ENCODE data around the gene BAAT.

BAAT gene

GRCh38 chr9:101414839-101415238 is 30.0 kb upstream of the BAAT start:
- no peak overlapping the region for H3K4me3 ChIP-seq (ENCODE audit: low read depth, low read length)
- no peak for TF ChIP-seq CTCF (IDR thresholded peaks at IDR 0.05; ENCODE audit: low read depth, low read length)

- no peak overlapping the region for H3K4me3 ChIP-seq (ENCODE audit: low read depth, low read length)
- TF ChIP-seq CTCF (IDR thresholded peaks at IDR 0.05; ENCODE audit: low read depth, low read length): no peak
These were observed 24.3 kb upstream of the BAAT start for GRCh38 chr9:101409079-101409477.

GRCh38 chr9:101408374-101409078 is 23.7 kb upstream of the BAAT start:
- no peak overlapping the region for H3K4me3 ChIP-seq (ENCODE audit: low read depth, low read length)
- no peak for TF ChIP-seq CTCF (IDR thresholded peaks at IDR 0.05; ENCODE audit: low read depth, low read length)

GRCh38 chr9:101403516-101404285 is 18.9 kb upstream of the BAAT start:
- H3K4me3 ChIP-seq (ENCODE audit: low read depth, low read length): no peak overlapping the region
- TF ChIP-seq CTCF (IDR thresholded peaks at IDR 0.05; ENCODE audit: low read depth, low read length): no peak

- no peak for TF ChIP-seq CTCF (IDR thresholded peaks at IDR 0.05; ENCODE audit: low read depth, low read length)
- H3K4me3 ChIP-seq (ENCODE audit: low read depth, low read length): peak overlapping the region; percentile 74; the same call in 1 of the 2 replicates
These were observed 15.3 kb upstream of the BAAT start for GRCh38 chr9:101400120-101400519.

- H3K4me3 ChIP-seq (ENCODE audit: low read depth, low read length): peak overlapping the region; percentile 74
- no peak for TF ChIP-seq CTCF (IDR thresholded peaks at IDR 0.05; ENCODE audit: low read depth, low read length)
These were observed 14.8 kb upstream of the BAAT start for GRCh38 chr9:101399643-101399970.

GRCh38 chr9:101398930-101399642 is 14.3 kb upstream of the BAAT start:
- no peak for TF ChIP-seq CTCF (IDR thresholded peaks at IDR 0.05; ENCODE audit: low read depth, low read length)
- H3K4me3 ChIP-seq (ENCODE audit: low read depth, low read length): peak overlapping the region; percentile 74

Data from WI38 (cell line).